Stimulated activated CD8-positive, alpha-beta memory T cell treated with anti-CD3 and anti-CD28 coated beads, Interleukin-7, amount 100 ng/mL, for 1 hour (primary cell): ENCODE results near the gene TMEM98.
"Not testable (repeated sequence)": the region's sequence is repeated elsewhere in the genome, so short reads cannot be mapped to it uniquely, and the experiment has no call there.

Experiments
- DNase-seq, 2 donors: peaks; one replicate each; pipeline ENCODE4 v3.0.0-alpha.2; 2020; ENCODE audit warnings: low read depth in 2 of 2

TMEM98 gene

GRCh38 chr17:32943647-32944191, 15.8 kb downstream of the TMEM98 start:
- no peak for DNase-seq

- DNase-seq = no peak
Measured at GRCh38 chr17:32944248-32945020, 16.5 kb downstream of the TMEM98 start.

GRCh38 chr17:32946375-32947135, 18.6 kb downstream of the TMEM98 start:
- DNase-seq = no peak

- DNase-seq = no peak
Measured at GRCh38 chr17:32947736-32948135, 19.8 kb downstream of the TMEM98 start.

- no peak for DNase-seq
Measured at GRCh38 chr17:32949181-32949580, 21.2 kb downstream of the TMEM98 start.

- not testable (repeated sequence) for DNase-seq
Measured at GRCh38 chr17:32952491-32952890, 24.5 kb downstream of the TMEM98 start.

- DNase-seq = no peak
Measured at GRCh38 chr17:32953045-32953444, 25.1 kb downstream of the TMEM98 start.

- DNase-seq = no peak
Measured at GRCh38 chr17:32953857-32954256, 25.9 kb downstream of the TMEM98 start.

GRCh38 chr17:32954477-32954876, 26.5 kb downstream of the TMEM98 start:
- DNase-seq = no peak

GRCh38 chr17:32955155-32955554, 27.2 kb downstream of the TMEM98 start:
- no peak for DNase-seq

GRCh38 chr17:32956240-32956970, 28.5 kb downstream of the TMEM98 start:
- DNase-seq = no peak

GRCh38 chr17:32958418-32958817, 30.5 kb downstream of the TMEM98 start:
- no peak for DNase-seq

GRCh38 chr17:32960815-32961214, 32.9 kb downstream of the TMEM98 start:
- DNase-seq = no peak

- no peak for DNase-seq
Measured at GRCh38 chr17:32962320-32962711, 34.4 kb downstream of the TMEM98 start.

- DNase-seq = no peak
Measured at GRCh38 chr17:32964541-32964940, 36.6 kb downstream of the TMEM98 start.

GRCh38 chr17:32969231-32969630, 41.3 kb downstream of the TMEM98 start:
- not testable (repeated sequence) for DNase-seq

- no peak for DNase-seq
Measured at GRCh38 chr17:32970281-32970680, 42.3 kb downstream of the TMEM98 start.

- DNase-seq = no peak
Measured at GRCh38 chr17:32971171-32971570, 43.2 kb downstream of the TMEM98 start.

- DNase-seq = no peak
Measured at GRCh38 chr17:32976131-32976530, 48.2 kb downstream of the TMEM98 start.

GRCh38 chr17:32976605-32977004, 48.7 kb downstream of the TMEM98 start:
- DNase-seq = no peak

- DNase-seq = no peak
Measured at GRCh38 chr17:32980230-32980629, 52.3 kb downstream of the TMEM98 start.

- not testable (repeated sequence) for DNase-seq
Measured at GRCh38 chr17:32981611-32982010, 53.7 kb downstream of the TMEM98 start.
